T-cell (primary cell): ENCODE data around the gene GPRC6A. TPM values are rescaled to one million over a fixed set of nuclear protein-coding genes. Genes with fewer than 3 reads are reported as not detected.
A peak's percentile ranks its signal among the peaks of the same experiment; 100 is the strongest.

Source experiments
- ATAC-seq, 4 experiments: fragments of 200-7000 bp in 3 of 4; fragments of 150-1000 bp in 1 of 4; cut with Tn5 transposase; replicated peaks in 1 of 4; 1 replicate in 3 of 4; 2 replicates in 1 of 4; pipeline ENCODE4 v1.10.0; 2021; ENCODE audit warnings: moderate library complexity in 3 of 4, mild to moderate bottlenecking in 2 of 4, moderate number of reproducible peaks in 1 of 4
- CTCF ChIA-PET, 2 donors: fragments of 300-600 bp; sonication (Branson Sonifier 250); formaldehyde crosslinking; loops; one replicate each; lab custom pipeline; 2022; ENCODE audit warnings: antibody characterized with exemption in 2 of 2; lab: Charles Lee
- POLR2A ChIA-PET, 2 donors: fragments of 300-600 bp; sonication (Branson Sonifier 250); formaldehyde crosslinking; loops; one replicate each; lab custom pipeline; 2022; ENCODE audit warnings: antibody characterized with exemption in 2 of 2; lab: Charles Lee
- DNase-seq, 35 experiments: peaks; one replicate each; pipeline versions ENCODE4 v3.0.0 to v3.0.0-alpha.2; 2013 to 2023
- H3K27ac ChIP-seq: one replicate; pipeline ENCODE4 v1.5.1; 2013; ENCODE audit warnings: low read length
- H3K27me3 ChIP-seq, 2 experiments: replicated peaks in 1 of 2; 1 replicate in 1 of 2; 2 replicates in 1 of 2; pipeline versions ENCODE4 v1.6.1 to v1.7.0; 2013; ENCODE audit warnings: low read length in 1 of 2, mixed read lengths in 1 of 2; ENCODE audit not compliant: control insufficient read depth in 2 of 2, insufficient read depth in 2 of 2; ENCODE audit errors: extremely low read depth in 1 of 2
- H3K36me3 ChIP-seq, 2 donors: 1 replicate in 1 of 2; 2 replicates in 1 of 2; pipeline versions ENCODE4 v1.6.1 to v1.7.0; 2013; ENCODE audit warnings: low read length in 1 of 2; ENCODE audit not compliant: control insufficient read depth in 2 of 2, insufficient read depth in 1 of 2; ENCODE audit errors: extremely low read depth in 1 of 2
- H3K4me1 ChIP-seq, 2 experiments: 1 replicate in 1 of 2; 2 replicates in 1 of 2; pipeline versions ENCODE4 v1.6.1 to v1.7.0; 2013; ENCODE audit warnings: low read length in 2 of 2, mixed read lengths in 1 of 2; ENCODE audit not compliant: insufficient read depth in 2 of 2, control insufficient read depth in 1 of 2; ENCODE audit errors: extremely low read depth in 1 of 2
- H3K4me3 ChIP-seq, 2 donors: 1 replicate in 1 of 2; 2 replicates in 1 of 2; pipeline versions ENCODE4 v1.5.1 to v1.7.0; 2013; ENCODE audit warnings: mild to moderate bottlenecking in 2 of 2, low read length in 1 of 2, moderate library complexity in 1 of 2; ENCODE audit not compliant: control insufficient read depth in 1 of 2; ENCODE audit errors: extremely low read depth in 1 of 2
- H3K9me3 ChIP-seq: 2 replicates; pipeline ENCODE4 v1.7.0; 2013
- H3K27ac Mint-ChIP-seq, 2 donors: one replicate each; pipeline ENCODE4 v1.8.0; 2020 to 2021; ENCODE audit warnings: mild to moderate bottlenecking in 2 of 2, mixed read lengths in 2 of 2
- H3K27me3 Mint-ChIP-seq, 2 donors: one replicate each; pipeline ENCODE4 v1.8.0; 2021 to 2022; ENCODE audit warnings: mixed read lengths in 2 of 2
- H3K36me3 Mint-ChIP-seq: one replicate; pipeline ENCODE4 v1.8.0; 2021; ENCODE audit warnings: mixed read lengths
- H3K4me1 Mint-ChIP-seq, 3 donors: one replicate each; pipeline ENCODE4 v1.8.0; 2020 to 2022; ENCODE audit warnings: mixed read lengths in 3 of 3, mild to moderate bottlenecking in 1 of 3
- H3K4me3 Mint-ChIP-seq, 3 donors: one replicate each; pipeline ENCODE4 v1.8.0; 2020 to 2022; ENCODE audit warnings: mild to moderate bottlenecking in 3 of 3, mixed read lengths in 3 of 3, moderate library complexity in 3 of 3
- H3K9me3 Mint-ChIP-seq, 3 donors: one replicate each; pipeline ENCODE4 v1.8.0; 2020 to 2022; ENCODE audit warnings: mixed read lengths in 3 of 3
- WGBS: methylation state at CpG from one replicate; pipeline ENCODE4 v1.1.5; 2013; ENCODE audit warnings: missing lambda C conversion rate; ENCODE audit not compliant: insufficient coverage; 5-methylcytosine and 5-hydroxymethylcytosine counted together
- total RNA-seq, 35 experiments: library from RNA in 6 of 35; stranded (reverse) in 6 of 35; fragments of 120-200 nt in 1 of 35; gene quantifications; one replicate each; pipeline versions ENCODE4 v1.2.1 to v1.2.4 and lab custom pipeline; 2013 to 2026

Gene GPRC6A
- total RNA-seq, 5 donors from 2014 or later (not counting 1 experiment from before 2014, with no cell fraction given): not detected

DNA sequence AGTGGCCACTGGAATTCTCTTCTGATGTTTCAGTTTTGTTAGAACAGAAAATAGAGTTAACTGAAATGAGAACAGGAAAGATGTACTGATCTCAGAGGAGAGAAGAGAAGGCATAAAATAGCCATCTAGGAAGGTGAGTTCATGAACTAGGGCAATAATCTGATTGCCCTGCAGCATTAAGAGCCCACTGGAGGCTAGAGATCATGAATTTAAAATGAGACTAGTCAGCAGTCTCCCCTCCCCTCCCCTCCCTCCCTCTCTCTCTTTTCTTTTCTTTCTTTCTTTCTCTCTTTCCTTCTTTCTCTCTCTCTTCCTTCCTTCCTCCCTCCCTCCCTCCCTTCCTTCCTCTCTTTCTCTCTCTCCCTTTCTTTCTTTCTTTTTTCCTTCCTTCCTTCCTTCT is 28.9 kb downstream of the GPRC6A start:
- Histone ChIP-seq H3K9me3 (no peaks in the 10 kb centered on the region), H3K36me3 (no peaks in the 10 kb centered on the region), H3K4me3 (no peak overlapping the region), H3K4me1 (no peaks in the 10 kb centered on the region), H3K27me3 (no peaks in the 10 kb centered on the region), H3K27ac (no peak overlapping the region)
- CTCF ChIA-PET: no interaction called here
- H3K9me3 Mint-ChIP-seq: no peaks in the 10 kb centered on the region
- no peak overlapping the region for H3K4me3 Mint-ChIP-seq
- no peak overlapping the region for H3K27ac Mint-ChIP-seq
- no peaks in the 10 kb centered on the region for H3K4me1 Mint-ChIP-seq
- DNase-seq (no peak), ATAC-seq (no peak)
- peaks cover 17 to 18% of the 10 kb centered on the region in 2 donors for H3K27me3 Mint-ChIP-seq
- H3K36me3 Mint-ChIP-seq: no peaks in the 10 kb centered on the region
- POLR2A ChIA-PET: no interaction called here

DNA sequence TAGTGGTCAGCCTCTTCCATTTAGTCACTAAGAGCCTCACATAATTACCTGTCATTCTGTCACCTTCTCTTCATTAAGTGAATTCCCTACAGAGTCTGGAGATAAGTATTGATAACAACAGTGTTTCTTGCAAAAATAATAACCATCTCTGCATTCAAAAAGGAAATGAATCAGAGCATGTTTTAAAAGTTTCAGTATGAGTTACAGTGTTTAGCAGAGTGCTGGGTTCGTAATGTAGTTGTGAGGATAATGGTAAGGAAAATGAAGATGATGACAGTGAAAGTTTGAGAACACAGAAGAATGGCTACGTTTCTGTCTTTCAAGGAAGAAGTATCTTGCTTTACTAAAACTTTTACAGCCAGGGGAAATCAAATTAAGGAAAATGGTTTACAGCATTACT is 31.3 kb downstream of the GPRC6A start:
- H3K4me3 Mint-ChIP-seq: no peak overlapping the region
- H3K27ac ChIP-seq: no peak overlapping the region
- POLR2A ChIA-PET: no interaction called here
- DNase-seq: no peak
- H3K4me1 Mint-ChIP-seq: no peaks in the 10 kb centered on the region
- no peak for ATAC-seq
- no peaks in the 10 kb centered on the region for H3K36me3 ChIP-seq
- H3K9me3 ChIP-seq: no peaks in the 10 kb centered on the region
- no peaks in the 10 kb centered on the region for H3K36me3 Mint-ChIP-seq
- H3K9me3 Mint-ChIP-seq: no peaks in the 10 kb centered on the region
- peaks cover 10 to 12% of the 10 kb centered on the region in 2 donors for H3K27me3 Mint-ChIP-seq
- CTCF ChIA-PET: no interaction called here
- 20% methylated on average over 1 of the region's 2 CpGs for WGBS
- no peak overlapping the region for H3K4me3 ChIP-seq
- no peaks in the 10 kb centered on the region for H3K4me1 ChIP-seq
- H3K27me3 ChIP-seq: no peaks in the 10 kb centered on the region
- no peak overlapping the region for H3K27ac Mint-ChIP-seq

- Histone ChIP-seq H3K9me3 (no peaks in the 10 kb centered on the region), H3K4me3 (no peak overlapping the region), H3K36me3 (no peaks in the 10 kb centered on the region), H3K27me3 (no peaks in the 10 kb centered on the region), H3K27ac (no peak overlapping the region), H3K4me1 (no peaks in the 10 kb centered on the region)
- DNase-seq: no peak
- H3K9me3 Mint-ChIP-seq: no peaks in the 10 kb centered on the region
- CTCF ChIA-PET: no interaction called here
- H3K27ac Mint-ChIP-seq: no peak overlapping the region
- peaks cover 5 to 11% of the 10 kb centered on the region in 2 donors for H3K27me3 Mint-ChIP-seq
- no CpG with 5 or more reads among the region's 3 CpGs for WGBS
- POLR2A ChIA-PET: no interaction called here
- no peaks in the 10 kb centered on the region for H3K4me1 Mint-ChIP-seq
- no peaks in the 10 kb centered on the region for H3K36me3 Mint-ChIP-seq
- no peak for ATAC-seq
- no peak overlapping the region for H3K4me3 Mint-ChIP-seq
Observed at GRCh38 chr6:116793224-116793623, 35.7 kb downstream of the GPRC6A start.

DNA sequence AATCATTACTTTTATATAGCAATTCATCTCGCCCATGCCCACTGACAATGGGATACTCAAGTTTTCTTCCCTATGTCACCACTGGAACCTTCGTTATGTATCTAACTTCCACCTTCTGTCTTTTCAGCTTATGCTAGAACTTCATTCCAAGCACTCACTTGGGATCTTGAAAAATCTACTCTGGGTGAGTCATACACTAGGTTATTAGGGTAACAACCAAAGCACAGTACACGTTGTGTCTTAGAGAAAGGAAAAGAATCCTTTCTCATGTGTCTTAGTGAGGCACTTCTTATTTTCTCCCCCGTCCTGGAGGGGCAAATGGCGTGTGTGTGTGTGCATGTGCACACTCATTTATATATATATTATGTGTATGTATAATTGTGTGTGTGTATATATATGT is 45.0 kb downstream of the GPRC6A start:
- H3K4me1 Mint-ChIP-seq: no peaks in the 10 kb centered on the region
- H3K27ac ChIP-seq: no peak overlapping the region
- DNase-seq: no peak
- ChIA-PET POLR2A (no interaction called here), CTCF (no interaction called here)
- no peaks in the 10 kb centered on the region for H3K4me1 ChIP-seq
- no peaks in the 10 kb centered on the region for H3K36me3 ChIP-seq
- peaks cover 0 to 4% of the 10 kb centered on the region in 2 experiments for H3K27me3 ChIP-seq
- no peak overlapping the region for H3K4me3 ChIP-seq
- H3K27ac Mint-ChIP-seq: no peak overlapping the region
- WGBS: 53% methylated on average over 2 of the region's 5 CpGs
- H3K27me3 Mint-ChIP-seq: peaks cover 20 to 27% of the 10 kb centered on the region in 2 donors
- no peak overlapping the region for H3K4me3 Mint-ChIP-seq
- no peaks in the 10 kb centered on the region for H3K36me3 Mint-ChIP-seq
- no peaks in the 10 kb centered on the region for H3K9me3 Mint-ChIP-seq
- H3K9me3 ChIP-seq: no peaks in the 10 kb centered on the region
- ATAC-seq: no peak

GRCh38 chr6:116779573-116780164 is 49.2 kb downstream of the GPRC6A start:
- H3K27ac Mint-ChIP-seq: no peak overlapping the region
- Histone ChIP-seq H3K36me3 (no peaks in the 10 kb centered on the region), H3K27me3 (peaks cover 0 to 6% of the 10 kb centered on the region in 2 experiments), H3K27ac (no peak overlapping the region), H3K4me1 (no peaks in the 10 kb centered on the region), H3K9me3 (no peaks in the 10 kb centered on the region), H3K4me3 (no peak overlapping the region)
- 58% methylated on average over 5 of the region's 13 CpGs for WGBS
- ATAC-seq (no peak), DNase-seq (peak in 1 of 35 experiments; percentile 11)
- H3K36me3 Mint-ChIP-seq: no peaks in the 10 kb centered on the region
- ChIA-PET POLR2A (no interaction called here), CTCF (interaction anchor here in 1 of 2 donors (0.6 kb wide), 1 partner anchor 11 kb away, joined by 4 read pairs; no protein-coding TSS in a partner anchor)
- peaks cover 17 to 19% of the 10 kb centered on the region in 2 donors for H3K27me3 Mint-ChIP-seq
- no peaks in the 10 kb centered on the region for H3K4me1 Mint-ChIP-seq
- H3K9me3 Mint-ChIP-seq: no peaks in the 10 kb centered on the region
- H3K4me3 Mint-ChIP-seq: no peak overlapping the region

- Mint-ChIP-seq H3K4me1 (no peaks in the 10 kb centered on the region), H3K9me3 (no peaks in the 10 kb centered on the region), H3K36me3 (no peaks in the 10 kb centered on the region), H3K27me3 (peaks cover 9 to 13% of the 10 kb centered on the region in 2 donors), H3K27ac (no peak overlapping the region), H3K4me3 (no peak overlapping the region)
- H3K9me3 ChIP-seq: no peaks in the 10 kb centered on the region
- ChIA-PET CTCF (no interaction called here), POLR2A (no interaction called here)
- DNase-seq: no peak
- no peaks in the 10 kb centered on the region for H3K36me3 ChIP-seq
- no peak overlapping the region for H3K4me3 ChIP-seq
- peaks cover 0 to 4% of the 10 kb centered on the region in 2 experiments for H3K27me3 ChIP-seq
- H3K27ac ChIP-seq: no peak overlapping the region
- ATAC-seq: no peak
- WGBS: no CpG with 5 or more reads among the region's 1 CpG
- no peaks in the 10 kb centered on the region for H3K4me1 ChIP-seq
Observed at GRCh38 chr6:116773886-116774285, 55.0 kb downstream of the GPRC6A start.

GRCh38 chr6:116772450-116772849 is 56.4 kb downstream of the GPRC6A start:
- ChIA-PET POLR2A (no interaction called here), CTCF (no interaction called here)
- H3K27ac ChIP-seq: no peak overlapping the region
- no peaks in the 10 kb centered on the region for H3K4me1 Mint-ChIP-seq
- H3K4me3 Mint-ChIP-seq: no peak overlapping the region
- no CpG with 5 or more reads among the region's 1 CpG for WGBS
- ATAC-seq (no peak), DNase-seq (no peak)
- H3K36me3 ChIP-seq: no peaks in the 10 kb centered on the region
- H3K36me3 Mint-ChIP-seq: no peaks in the 10 kb centered on the region
- H3K4me1 ChIP-seq: no peaks in the 10 kb centered on the region
- H3K4me3 ChIP-seq: no peak overlapping the region
- H3K9me3 Mint-ChIP-seq: no peaks in the 10 kb centered on the region
- H3K27ac Mint-ChIP-seq: no peak overlapping the region
- peaks cover 16% of the 10 kb centered on the region in 2 donors for H3K27me3 Mint-ChIP-seq
- H3K9me3 ChIP-seq: no peaks in the 10 kb centered on the region
- peaks cover 0 to 3% of the 10 kb centered on the region in 2 experiments for H3K27me3 ChIP-seq
